K562 (cell line): Measurements from ENCODE around the gene ZNF628. TPM values are rescaled to one million over a fixed set of nuclear protein-coding genes. Genes with fewer than 3 reads are reported as not detected.

ENCODE experiments used
- CBFA2T3 ChIP-seq: fragments of 450-650 bp; IDR thresholded peaks from 2 replicates; pipeline ENCODE4 v1.6.1; 2017
- ETS2 ChIP-seq: IDR thresholded peaks from 2 replicates; pipeline ENCODE4 v1.6.1; 2016; ENCODE audit warnings: borderline replicate concordance, missing genetic modification characterization, mild to moderate bottlenecking, moderate library complexity, missing compliant biosample characterization; ENCODE audit not compliant: poor library complexity, severe bottlenecking
- FIP1L1 ChIP-seq: fragments of 200-400 bp; formaldehyde crosslinking; IDR thresholded peaks from 2 replicates; pipeline ENCODE4 v1.6.1; 2018; ENCODE audit warnings: mild to moderate bottlenecking, low read depth, low read length; ENCODE audit not compliant: poor library complexity, severe bottlenecking
- HDAC2 ChIP-seq: fragments of 450-650 bp; IDR thresholded peaks from 2 replicates; pipeline ENCODE4 v1.6.1; 2016; ENCODE audit warnings: mild to moderate bottlenecking
- HMG20A ChIP-seq: fragments of 450-650 bp; formaldehyde crosslinking; conservative IDR thresholded peaks from 2 replicates; pipeline ENCODE4 v1.4.0; 2020; ENCODE audit warnings: mild to moderate bottlenecking, mixed read lengths
- IRF1 ChIP-seq: sonication (generic); formaldehyde crosslinking; IDR thresholded peaks from 2 replicates; pipeline ENCODE4 v1.8.0; 2022; ENCODE audit warnings: missing genetic modification reagents, mild to moderate bottlenecking, borderline replicate concordance
- LARP7 ChIP-seq: fragments of 450-650 bp; IDR thresholded peaks from 2 replicates; pipeline ENCODE4 v1.6.1; 2016
- LEF1 ChIP-seq: fragments of 450-650 bp; IDR thresholded peaks from 2 replicates; pipeline ENCODE4 v1.6.1; 2016; ENCODE audit warnings: mild to moderate bottlenecking
- MTA1 ChIP-seq: fragments of 450-650 bp; IDR thresholded peaks from 2 replicates; pipeline ENCODE4 v1.6.1; 2017; ENCODE audit warnings: borderline replicate concordance
- MYBL2 ChIP-seq, 2 experiments: fragments of 450-650 bp in 1 of 2; sonication (generic) in 1 of 2; formaldehyde crosslinking in 1 of 2; IDR thresholded peaks; 2 replicates each; pipeline versions ENCODE4 v1.6.1 to v1.8.1; 2017 to 2022; ENCODE audit warnings: borderline replicate concordance in 1 of 2, inconsistent platforms in 1 of 2, low read depth in 1 of 2, mild to moderate bottlenecking in 1 of 2, missing genetic modification reagents in 1 of 2, moderate library complexity in 1 of 2
- NCOR1 ChIP-seq: fragments of 450-650 bp; IDR thresholded peaks from 2 replicates; pipeline ENCODE4 v1.6.1; 2016; ENCODE audit warnings: mild to moderate bottlenecking, moderate library complexity
- NELFE ChIP-seq: IDR thresholded peaks from 2 replicates; pipeline ENCODE4 v1.6.1; 2011; ENCODE audit warnings: mild to moderate bottlenecking; ENCODE audit not compliant: insufficient read depth, insufficient read length
- NFIC ChIP-seq: fragments of 450-650 bp; IDR thresholded peaks from 2 replicates; pipeline ENCODE4 v1.6.1; 2017; ENCODE audit warnings: mild to moderate bottlenecking, inconsistent platforms
- NR0B1 ChIP-seq: fragments of 450-650 bp; IDR thresholded peaks from one replicate; pipeline ENCODE4 v1.6.1; 2018; ENCODE audit warnings: mild to moderate bottlenecking, moderate library complexity; ENCODE audit not compliant: partially characterized antibody
- PRDM10 ChIP-seq: fragments of 450-650 bp; IDR thresholded peaks from 2 replicates; pipeline ENCODE4 v1.6.1; 2018; ENCODE audit not compliant: partially characterized antibody
- PURB ChIP-seq: sonication (generic); formaldehyde crosslinking; IDR thresholded peaks from 2 replicates; pipeline ENCODE4 v1.9.0; 2021; ENCODE audit warnings: low read depth, mild to moderate bottlenecking, missing genetic modification reagents
- RBM14 ChIP-seq: fragments of 200-400 bp; formaldehyde crosslinking; IDR thresholded peaks from 2 replicates; pipeline ENCODE4 v1.6.1; 2018; ENCODE audit warnings: low read depth, mild to moderate bottlenecking, low read length, moderate library complexity, borderline replicate concordance; ENCODE audit not compliant: insufficient read depth
- RBM15 ChIP-seq: fragments of 200-400 bp; formaldehyde crosslinking; IDR thresholded peaks from 2 replicates; pipeline ENCODE4 v1.6.1; 2018; ENCODE audit warnings: mild to moderate bottlenecking, low read length, moderate library complexity; ENCODE audit not compliant: insufficient read depth
- RBM22 ChIP-seq: fragments of 200-400 bp; formaldehyde crosslinking; IDR thresholded peaks from 2 replicates; pipeline ENCODE4 v1.6.1; 2018; ENCODE audit warnings: low read length, low read depth; ENCODE audit not compliant: poor library complexity, severe bottlenecking
- RUNX1 ChIP-seq: sonication (generic); IDR thresholded peaks from 2 replicates; pipeline ENCODE4 v1.6.1; 2016; ENCODE audit warnings: antibody characterized with exemption, low read depth
- SMAD1 ChIP-seq: fragments of 150-350 bp; IDR thresholded peaks from 2 replicates; pipeline ENCODE4 v1.6.1; 2014; ENCODE audit warnings: low read length, low read depth; ENCODE audit not compliant: partially characterized antibody
- TBP ChIP-seq: optimal IDR thresholded peaks from 2 replicates; pipeline ENCODE3; 2011; ENCODE audit warnings: low read depth, low read length, improper control_type of control experiment
- XRCC5 ChIP-seq: fragments of 200-400 bp; formaldehyde crosslinking; IDR thresholded peaks from 2 replicates; pipeline ENCODE4 v1.6.1; 2017; ENCODE audit warnings: low read depth, mild to moderate bottlenecking, low read length
- ZKSCAN8 ChIP-seq: fragments of 200-800 bp; sonication (Bioruptor generic); IDR thresholded peaks from 2 replicates; pipeline ENCODE4 v1.6.1; 2016; ENCODE audit warnings: missing genetic modification characterization, missing compliant biosample characterization
- polyA plus RNA-seq, 8 experiments: library from polyadenylated mRNA; depleted of rRNA in 4 of 8; stranded (reverse) in 5 of 8; unstranded in 3 of 8; fragments of >200 nt; fragmentation: Nextera tagmentation in 2 of 8; fragmentation: Illumina TruSeq in 1 of 8; extraction: Ambion mirVana in 2 of 8; extraction: Trizol in 1 of 8; gene quantifications; 2 replicates each; pipeline versions ENCODE4 v1.2.1 to v1.2.3, GENCODE V29; 2011 to 2014; ENCODE audit warnings: inconsistent platforms in 1 of 8, missing spikeins in 1 of 8
- total RNA-seq, 7 experiments: library from RNA; depleted of rRNA in 6 of 7; stranded (reverse); fragments of >200 nt in 6 of 7; fragmentation: Illumina TruSeq in 2 of 7; extraction: Trizol in 2 of 7; gene quantifications; 2 replicates each; pipeline versions ENCODE4 v1.2.1 to v1.2.3, GENCODE V29; 2011 to 2021; ENCODE audit warnings: low replicate concordance in 1 of 7

ZNF628 gene
- total and polyA plus RNA-seq, 9 of the 15 experiments (the other 6 are each of a cell fraction or from before 2014, with no cell fraction given), result 0.13 to 13.6 (median 2.2) TPM; not detected in 3

- no peak for TF ChIP-seq IRF1 (CRISPR knock-in tag)
- TF ChIP-seq NELFE, result no peak
- no peak for TF ChIP-seq SMAD1
- TF ChIP-seq HDAC2, result no peak
- no peak for TF ChIP-seq RBM22
- no peak for TF ChIP-seq LEF1
- no peak for TF ChIP-seq RBM14
- no peak for TF ChIP-seq ETS2 (tag)
- TF ChIP-seq CBFA2T3, result no peak
- TF ChIP-seq ZKSCAN8 (CRISPR knock-in tag), result no peak
- no peak for TF ChIP-seq LARP7
- TF ChIP-seq PRDM10, result no peak
- TF ChIP-seq PURB (CRISPR knock-in tag), result no peak
- TF ChIP-seq HMG20A (CRISPR knock-in tag), result no peak
- no peak for TF ChIP-seq MTA1
- no peak for TF ChIP-seq RBM15
- TF ChIP-seq NFIC, result no peak
- no peak for TF ChIP-seq RUNX1
- TF ChIP-seq FIP1L1, result no peak
- TF ChIP-seq TBP, result peak; percentile 84
- TF ChIP-seq NR0B1, result no peak
- TF ChIP-seq MYBL2 (IDR thresholded peaks at IDR 0.05; ENCODE audit: low read depth), result no peak
- no peak for TF ChIP-seq MYBL2 (CRISPR knock-in tag; IDR thresholded peaks at IDR 0.05; ENCODE audit: borderline replicate concordance)
- TF ChIP-seq XRCC5, result no peak; the same call in 1 of the 2 replicates
- TF ChIP-seq NCOR1, result no peak
Measured at GRCh38 chr19:55440411-55441105, 35.9 kb upstream of the ZNF628 start (continued).
